BE2C (cell line): ENCODE measurements around the gene PIK3CB.
"Not testable (repeated sequence)": the region's sequence is repeated elsewhere in the genome, so short reads cannot be mapped to it uniquely, and the experiment has no call there.

Experiments used
- DNase-seq: peaks from one replicate; pipeline ENCODE4 v3.0.0-alpha.2; 2020
- H3K27me3 ChIP-seq: fragments of 250-450 bp; sonication (Bioruptor Pico); 2 replicates; pipeline ENCODE4 v1.5.1; 2020; ENCODE audit warnings: mild to moderate bottlenecking
- H3K36me3 ChIP-seq: fragments of 250-450 bp; sonication (Bioruptor Pico); 2 replicates; pipeline ENCODE4 v1.5.1; 2020; ENCODE audit warnings: mild to moderate bottlenecking
- H3K4me1 ChIP-seq: fragments of 250-450 bp; sonication (Bioruptor Pico); 2 replicates; pipeline ENCODE4 v1.5.1; 2020
- H3K4me3 ChIP-seq: 2 replicates; pipeline ENCODE4 v1.5.1; 2011; ENCODE audit warnings: low read depth, low read length
- H3K9me3 ChIP-seq: fragments of 250-450 bp; sonication (Bioruptor Pico); 2 replicates; pipeline ENCODE4 v1.5.1; 2020
- TF ChIP-seq, protein P1 (sequence below): IDR thresholded peaks from 2 replicates; pipeline ENCODE4 v1.5.1; 2012; ENCODE audit warnings: mild to moderate bottlenecking, low read depth, low read length

Gene PIK3CB

DNA sequence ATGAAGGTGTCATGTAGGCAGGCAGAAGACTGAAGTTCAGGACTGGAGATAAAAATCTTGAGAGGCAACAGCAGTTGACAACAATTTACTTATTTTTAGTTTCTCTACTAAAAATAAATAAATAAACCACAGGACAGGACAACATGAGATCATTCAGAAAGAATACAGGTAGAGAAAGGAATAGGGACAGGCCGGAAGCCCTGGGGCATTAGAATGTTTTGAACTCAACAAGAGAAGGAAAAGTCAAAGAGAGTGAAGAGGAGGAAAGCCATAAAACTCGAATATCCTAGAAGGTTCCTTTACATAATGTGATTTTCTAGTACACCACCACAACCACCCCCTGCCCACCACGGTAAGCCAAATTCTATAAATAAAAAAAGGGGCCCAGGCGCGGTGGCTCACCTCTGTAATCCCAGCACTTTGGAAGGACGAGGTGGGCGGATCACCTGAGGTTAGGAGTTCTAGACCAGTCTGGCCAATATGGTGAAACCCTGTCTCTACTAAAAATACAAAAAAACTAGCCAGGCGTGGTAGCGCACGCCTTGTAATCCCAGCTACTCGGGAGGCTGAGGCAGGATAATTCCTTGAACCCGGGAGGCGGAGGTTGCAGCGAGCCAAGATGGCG is 4.7 kb downstream of the PIK3CB start:
- Histone ChIP-seq H3K9me3 (no peaks in the 10 kb centered on the region), H3K27me3 (no peaks in the 10 kb centered on the region), H3K4me3 (no peak overlapping the region), H3K36me3 (no peaks in the 10 kb centered on the region), H3K4me1 (no peaks in the 10 kb centered on the region)
- DNase-seq: no peak
- TF ChIP-seq, protein P1, sequence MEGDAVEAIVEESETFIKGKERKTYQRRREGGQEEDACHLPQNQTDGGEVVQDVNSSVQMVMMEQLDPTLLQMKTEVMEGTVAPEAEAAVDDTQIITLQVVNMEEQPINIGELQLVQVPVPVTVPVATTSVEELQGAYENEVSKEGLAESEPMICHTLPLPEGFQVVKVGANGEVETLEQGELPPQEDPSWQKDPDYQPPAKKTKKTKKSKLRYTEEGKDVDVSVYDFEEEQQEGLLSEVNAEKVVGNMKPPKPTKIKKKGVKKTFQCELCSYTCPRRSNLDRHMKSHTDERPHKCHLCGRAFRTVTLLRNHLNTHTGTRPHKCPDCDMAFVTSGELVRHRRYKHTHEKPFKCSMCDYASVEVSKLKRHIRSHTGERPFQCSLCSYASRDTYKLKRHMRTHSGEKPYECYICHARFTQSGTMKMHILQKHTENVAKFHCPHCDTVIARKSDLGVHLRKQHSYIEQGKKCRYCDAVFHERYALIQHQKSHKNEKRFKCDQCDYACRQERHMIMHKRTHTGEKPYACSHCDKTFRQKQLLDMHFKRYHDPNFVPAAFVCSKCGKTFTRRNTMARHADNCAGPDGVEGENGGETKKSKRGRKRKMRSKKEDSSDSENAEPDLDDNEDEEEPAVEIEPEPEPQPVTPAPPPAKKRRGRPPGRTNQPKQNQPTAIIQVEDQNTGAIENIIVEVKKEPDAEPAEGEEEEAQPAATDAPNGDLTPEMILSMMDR: no peak

DNA sequence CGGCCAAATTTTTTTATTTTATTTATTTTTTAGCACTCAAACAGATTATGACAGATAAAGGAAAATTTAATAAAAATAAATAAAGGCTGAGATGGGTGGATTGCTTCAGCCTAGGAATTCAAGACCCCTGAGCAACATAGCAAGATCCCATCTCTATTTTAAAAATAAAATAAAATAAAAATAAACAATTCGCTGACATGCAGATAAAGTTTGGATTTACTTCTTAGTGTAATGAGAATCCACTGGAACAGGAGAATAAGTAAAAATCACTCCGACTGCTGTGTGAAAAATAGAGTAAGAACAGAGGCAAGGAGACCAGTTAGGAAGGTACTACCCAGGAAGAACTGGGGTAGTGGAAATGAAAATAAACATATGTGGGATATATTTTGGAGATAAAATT is 5.6 kb downstream of the PIK3CB start:
- Histone ChIP-seq H3K27me3 (no peaks in the 10 kb centered on the region), H3K36me3 (no peaks in the 10 kb centered on the region), H3K4me3 (no peak overlapping the region), H3K9me3 (no peaks in the 10 kb centered on the region), H3K4me1 (no peaks in the 10 kb centered on the region)
- no peak for DNase-seq
- TF ChIP-seq, protein P1: no peak

DNA sequence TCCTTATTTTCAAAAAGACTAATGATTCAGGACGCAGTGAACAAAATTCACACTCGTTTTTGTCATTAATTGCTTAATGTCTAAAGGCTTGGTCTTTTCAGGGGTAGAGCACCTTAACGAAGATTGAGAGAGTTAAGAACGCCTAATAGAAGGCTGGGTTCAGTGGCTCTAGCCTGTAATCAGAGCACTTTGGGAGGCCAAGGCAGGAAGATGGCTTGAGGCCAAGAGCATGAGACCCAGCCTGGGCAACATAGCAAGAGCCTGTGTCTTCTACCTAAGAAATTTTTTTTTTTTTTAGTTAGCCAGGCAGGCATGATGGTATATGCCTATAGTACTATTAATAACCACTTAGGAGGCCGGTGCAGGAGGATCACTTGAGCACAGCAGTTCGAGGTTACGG is 7.5 kb downstream of the PIK3CB start:
- H3K36me3 ChIP-seq: no peaks in the 10 kb centered on the region
- H3K4me3 ChIP-seq: no peak overlapping the region
- no peaks in the 10 kb centered on the region for H3K9me3 ChIP-seq
- no peaks in the 10 kb centered on the region for H3K27me3 ChIP-seq
- no peaks in the 10 kb centered on the region for H3K4me1 ChIP-seq
- no peak for DNase-seq
- TF ChIP-seq, protein P1: no peak

DNA sequence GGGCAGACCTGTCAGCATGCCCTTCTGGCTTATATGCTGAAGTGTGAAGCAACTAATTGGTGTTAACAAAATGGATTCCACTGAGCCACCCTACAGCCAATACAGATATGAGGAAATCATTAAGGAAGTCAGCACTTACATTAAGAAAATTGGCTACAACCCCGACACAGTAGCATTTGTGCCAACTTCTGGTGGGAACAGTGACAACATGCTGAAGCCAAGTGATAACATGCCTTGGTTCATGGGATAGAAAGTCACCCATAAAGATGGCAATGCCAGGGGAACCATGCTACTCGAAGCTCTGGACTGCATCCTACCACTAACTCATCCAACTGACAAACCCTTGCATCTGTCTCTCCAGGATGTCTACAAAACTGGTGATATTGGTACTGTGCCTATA is 9.4 kb downstream of the PIK3CB start:
- Histone ChIP-seq H3K36me3 (no peaks in the 10 kb centered on the region), H3K4me3 (no peak overlapping the region), H3K9me3 (no peaks in the 10 kb centered on the region), H3K27me3 (no peaks in the 10 kb centered on the region), H3K4me1 (no peaks in the 10 kb centered on the region)
- TF ChIP-seq, protein P1: no peak
- DNase-seq: no peak

DNA sequence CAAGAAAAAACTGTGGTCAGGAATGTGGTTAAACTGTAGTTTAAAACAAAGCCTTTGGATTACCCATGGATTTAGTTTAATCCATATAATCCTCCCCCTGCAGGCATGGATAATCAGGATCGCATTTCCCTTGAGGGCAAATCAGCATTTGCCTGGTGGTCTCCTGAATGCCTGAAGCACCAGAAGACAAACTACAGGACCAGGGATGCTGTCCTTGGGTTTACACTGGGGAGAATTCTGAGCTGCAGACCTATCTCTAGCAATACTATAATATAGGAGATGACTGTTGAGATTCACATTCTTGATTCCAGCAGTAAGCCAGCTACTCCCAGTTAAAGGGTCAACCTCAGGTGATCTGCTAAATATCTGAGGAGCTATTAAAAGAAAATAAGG is 10.6 kb downstream of the PIK3CB start:
- H3K4me3 ChIP-seq: no peak overlapping the region
- TF ChIP-seq, protein P1: no peak
- no peak for DNase-seq
- no peaks in the 10 kb centered on the region for H3K36me3 ChIP-seq
- no peaks in the 10 kb centered on the region for H3K9me3 ChIP-seq
- no peaks in the 10 kb centered on the region for H3K27me3 ChIP-seq
- no peaks in the 10 kb centered on the region for H3K4me1 ChIP-seq

DNA sequence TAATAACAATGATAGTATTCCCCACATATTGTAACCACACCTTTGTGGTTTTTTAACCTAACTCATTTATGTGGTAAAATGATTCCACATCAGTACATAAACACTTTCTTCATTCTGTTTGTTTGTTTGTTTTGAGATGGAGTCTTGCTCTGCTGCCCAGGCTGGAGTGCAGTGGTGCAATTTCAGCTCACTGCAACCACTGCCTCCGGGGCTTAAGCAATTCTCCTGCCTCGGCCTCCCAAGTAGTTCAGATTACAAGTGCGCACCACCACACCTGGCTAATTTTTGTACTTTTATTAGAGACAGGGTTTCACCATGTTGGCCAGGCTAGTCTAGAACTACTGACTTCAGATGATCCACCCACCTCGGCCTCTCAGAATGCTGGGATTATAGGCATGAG is 14.3 kb downstream of the PIK3CB start:
- not testable (repeated sequence) for H3K27me3 ChIP-seq, DNase-seq, H3K4me3 ChIP-seq, H3K9me3 ChIP-seq, H3K4me1 ChIP-seq, H3K36me3 ChIP-seq
